Measurements from ENCODE around the gene CDH4. TPM values are rescaled to one million over a fixed set of nuclear protein-coding genes. Genes with fewer than 3 reads are reported as not detected.

CDH4 gene
- total RNA-seq, 1 donor from 2014 or later: 0.05 TPM

DNA sequence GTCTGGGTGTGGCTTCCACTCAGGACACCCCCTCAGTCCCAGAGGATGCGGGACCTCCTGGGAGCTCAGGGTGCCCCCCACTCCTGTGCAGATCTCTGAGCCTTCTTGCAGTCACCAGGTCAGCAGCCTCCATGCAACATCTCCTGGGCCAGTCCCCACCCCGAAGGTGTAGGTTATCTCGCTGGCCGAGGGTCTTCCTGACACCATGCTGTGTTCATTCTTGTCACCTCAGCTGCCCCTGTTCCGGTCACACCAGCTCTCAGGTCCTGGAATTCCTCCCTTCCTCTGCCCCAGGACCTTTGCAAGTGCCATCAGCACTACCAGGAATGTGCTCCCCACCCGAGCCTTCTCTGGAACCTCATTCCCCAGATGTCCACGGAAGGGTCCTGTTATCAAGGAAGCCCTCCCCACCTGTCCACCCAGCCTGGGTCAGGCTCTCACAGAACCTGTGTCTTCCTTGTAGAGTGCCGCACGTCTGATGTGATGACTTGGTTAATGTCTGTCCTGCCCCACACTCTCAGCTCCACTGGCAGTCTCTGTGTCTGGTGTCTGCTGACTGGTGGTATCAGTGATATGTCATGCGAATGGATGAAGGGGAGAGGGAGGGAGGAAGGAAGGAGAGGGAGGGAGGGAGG lies 484.1 kb downstream of the CDH4 start:
- DNase-seq (no peak), ATAC-seq (ENCODE audit: poor library complexity) (no peak)
- intact Hi-C loops (cut with DNase I): no loop called here

GRCh38 chr20:61736751-61737310 lies 484.8 kb downstream of the CDH4 start:
- intact Hi-C loops (cut with DNase I): no loop called here
- ATAC-seq (ENCODE audit: poor library complexity): no peak
- DNase-seq: no peak

DNA sequence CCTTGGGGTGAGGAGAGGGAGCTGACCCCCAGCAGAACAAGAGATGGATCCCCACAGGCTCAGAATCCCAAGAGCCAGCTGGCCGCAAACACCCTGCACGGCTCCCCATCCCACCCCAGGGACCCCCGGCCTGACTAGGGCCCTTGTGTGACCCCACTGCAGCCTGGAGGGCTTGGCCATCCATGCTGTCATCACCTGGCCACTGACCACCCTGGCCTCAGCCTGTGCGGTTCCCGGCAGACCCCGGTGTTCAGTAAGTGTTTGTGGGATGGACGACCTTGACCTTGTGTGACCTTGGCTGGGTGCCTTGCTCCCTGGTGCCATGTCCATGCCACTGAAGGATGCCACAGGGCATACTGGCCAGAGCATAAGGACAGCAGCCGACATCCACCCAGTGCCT lies 485.3 kb downstream of the CDH4 start:
- no peak for ATAC-seq (ENCODE audit: poor library complexity)
- intact Hi-C loops (cut with DNase I): no loop called here
- DNase-seq: no peak

DNA sequence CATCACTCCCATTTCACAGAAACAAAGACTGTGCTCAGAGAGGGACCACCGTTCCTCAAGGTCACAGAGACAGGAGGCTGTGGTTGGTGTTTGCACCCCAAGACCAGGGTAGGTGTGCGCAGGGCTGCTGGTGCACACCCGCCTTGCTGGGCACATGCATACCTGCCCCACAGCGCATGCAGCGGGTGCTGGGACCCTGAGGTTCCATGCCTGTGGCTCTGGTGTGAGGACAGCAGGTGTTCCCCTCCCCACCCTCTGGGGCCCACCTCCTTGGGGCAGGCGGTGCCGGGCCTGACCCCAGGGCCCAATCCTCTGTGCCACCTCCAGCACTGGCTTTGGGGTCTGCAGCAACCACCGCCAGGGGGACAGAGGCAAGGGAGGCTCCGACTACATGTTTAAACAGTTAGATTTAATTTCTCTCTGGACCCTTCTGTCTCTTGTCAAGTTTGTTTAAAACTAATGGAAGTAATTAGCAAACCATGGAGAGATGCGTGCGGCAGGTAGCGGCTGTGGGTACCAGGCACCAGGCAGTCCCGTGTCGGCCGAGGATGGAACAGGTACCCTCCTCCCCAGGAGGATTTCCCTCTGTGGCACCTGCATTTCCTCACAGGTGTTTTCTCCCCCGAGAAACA lies 485.9 kb downstream of the CDH4 start:
- intact Hi-C loops (cut with DNase I): no loop called here
- DNase-seq: no peak
- ATAC-seq (ENCODE audit: poor library complexity): no peak

- DNase-seq (no peak), ATAC-seq (ENCODE audit: poor library complexity) (no peak)
- intact Hi-C loops (cut with DNase I): no loop called here
These were observed 486.6 kb downstream of the CDH4 start for GRCh38 chr20:61738601-61739069.

GRCh38 chr20:61739086-61739831 lies 487.2 kb downstream of the CDH4 start:
- intact Hi-C loops (cut with DNase I): no loop called here
- no peak for DNase-seq
- no peak for ATAC-seq (ENCODE audit: poor library complexity)

- intact Hi-C loops (cut with DNase I): no loop called here
- no peak for ATAC-seq (ENCODE audit: poor library complexity)
- DNase-seq: no peak
These were observed 487.7 kb downstream of the CDH4 start for GRCh38 chr20:61739832-61740118.

DNA sequence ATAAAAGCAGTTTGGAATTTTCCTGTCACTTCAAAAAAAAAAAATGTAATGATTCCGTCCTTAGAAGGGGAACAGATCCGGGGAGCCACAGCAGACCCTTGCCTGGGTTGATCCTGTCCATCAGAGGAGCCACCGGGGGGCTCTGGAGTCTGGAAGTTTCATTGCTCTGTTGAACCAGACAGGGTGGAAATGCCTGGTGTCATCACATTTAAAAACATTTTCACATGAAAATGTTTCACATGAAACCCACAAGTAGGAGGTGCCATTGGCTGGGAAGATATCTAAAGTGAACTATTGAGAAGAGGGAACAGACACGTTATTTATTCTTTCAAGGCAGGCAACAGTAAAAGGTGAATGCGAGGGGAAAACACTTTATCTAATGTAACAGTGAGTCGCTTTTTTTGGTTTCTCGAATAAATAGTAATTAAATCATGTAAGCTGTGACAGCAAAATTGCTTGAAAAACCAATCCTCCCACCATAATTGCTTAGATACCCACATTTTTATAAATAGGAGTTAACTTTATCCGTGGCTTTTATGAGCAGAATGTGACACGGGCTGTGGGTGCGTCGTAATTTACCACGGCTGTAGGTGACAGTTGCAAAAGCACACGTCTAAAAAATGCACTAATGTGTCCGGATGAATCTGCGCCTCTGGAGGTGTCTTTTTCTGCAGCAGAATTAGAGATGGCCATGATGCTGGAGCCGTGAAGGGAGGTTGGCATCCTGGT lies 490.2 kb downstream of the CDH4 start:
- intact Hi-C loops (cut with DNase I): no loop called here
- no peak for ATAC-seq (ENCODE audit: poor library complexity)
- DNase-seq: peak; percentile 5

DNA sequence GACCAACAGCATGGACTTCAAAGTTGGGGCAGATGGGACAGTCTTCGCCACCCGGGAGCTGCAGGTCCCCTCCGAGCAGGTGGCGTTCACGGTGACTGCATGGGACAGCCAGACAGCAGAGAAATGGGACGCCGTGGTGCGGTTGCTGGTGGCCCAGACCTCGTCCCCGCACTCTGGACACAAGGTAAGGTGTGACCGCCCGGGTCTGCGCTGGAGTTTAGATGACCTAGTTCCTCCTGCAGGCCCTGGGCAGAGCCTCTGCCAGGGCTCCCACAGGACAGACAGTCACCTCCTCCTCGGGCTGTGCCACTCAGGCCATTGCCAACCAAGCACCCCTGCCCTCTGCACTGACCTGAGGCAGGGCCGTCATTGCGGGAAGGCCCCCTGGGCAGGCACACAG lies 491.5 kb downstream of the CDH4 start:
- DNase-seq (no peak), ATAC-seq (ENCODE audit: poor library complexity) (no peak)
- intact Hi-C loops (cut with DNase I): no loop called here

- intact Hi-C loops (cut with DNase I): no loop called here
- no peak for ATAC-seq (ENCODE audit: poor library complexity)
- peak; percentile 10 for DNase-seq
These were observed 492.8 kb downstream of the CDH4 start for GRCh38 chr20:61744691-61745396.

DNA sequence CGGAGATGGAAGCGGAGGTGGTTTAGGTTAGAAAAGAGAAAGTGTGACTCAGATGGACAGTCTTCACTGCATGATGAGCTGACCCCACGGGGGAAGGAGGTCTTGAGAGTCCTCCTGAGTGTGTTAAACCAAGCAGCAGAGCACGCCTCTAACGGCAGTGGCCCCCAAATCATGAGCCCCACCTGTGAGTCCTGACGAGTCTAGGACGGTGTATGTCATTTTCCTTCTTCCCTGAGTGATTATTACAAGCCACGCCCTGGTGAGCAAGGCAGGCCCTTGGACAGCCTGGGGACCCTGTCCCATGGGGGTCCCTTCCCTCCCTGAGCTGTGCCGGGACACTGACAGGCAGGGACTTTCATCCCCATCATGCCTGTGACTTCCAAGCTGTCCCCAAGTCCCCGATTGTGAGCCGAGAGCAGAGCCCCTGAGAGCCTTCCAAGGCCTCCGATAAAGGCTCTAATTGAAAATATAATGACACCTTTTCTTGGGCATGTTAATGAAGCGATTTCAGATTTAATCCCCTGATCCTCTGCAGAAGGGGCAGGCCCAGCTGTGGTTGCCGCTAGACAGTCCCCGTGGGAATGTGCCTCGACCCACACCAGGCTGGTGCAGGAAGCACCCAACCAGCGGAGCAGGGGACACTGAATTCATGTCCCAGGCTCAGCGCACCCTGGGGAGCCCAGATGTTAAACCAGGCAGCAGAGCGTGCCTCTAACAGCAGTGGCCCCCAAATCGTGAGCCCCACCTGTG lies 493.5 kb downstream of the CDH4 start:
- intact Hi-C loops (cut with DNase I): no loop called here
- DNase-seq (peak; percentile 6), ATAC-seq (ENCODE audit: poor library complexity) (no peak)

GRCh38 chr20:61746147-61746646 lies 494.1 kb downstream of the CDH4 start:
- intact Hi-C loops (cut with DNase I): no loop called here
- no peak for ATAC-seq (ENCODE audit: poor library complexity)
- no peak for DNase-seq

- intact Hi-C loops (cut with DNase I): no loop called here
- no peak for DNase-seq
- no peak for ATAC-seq (ENCODE audit: poor library complexity)
These were observed 494.7 kb downstream of the CDH4 start for GRCh38 chr20:61746781-61747180.

DNA sequence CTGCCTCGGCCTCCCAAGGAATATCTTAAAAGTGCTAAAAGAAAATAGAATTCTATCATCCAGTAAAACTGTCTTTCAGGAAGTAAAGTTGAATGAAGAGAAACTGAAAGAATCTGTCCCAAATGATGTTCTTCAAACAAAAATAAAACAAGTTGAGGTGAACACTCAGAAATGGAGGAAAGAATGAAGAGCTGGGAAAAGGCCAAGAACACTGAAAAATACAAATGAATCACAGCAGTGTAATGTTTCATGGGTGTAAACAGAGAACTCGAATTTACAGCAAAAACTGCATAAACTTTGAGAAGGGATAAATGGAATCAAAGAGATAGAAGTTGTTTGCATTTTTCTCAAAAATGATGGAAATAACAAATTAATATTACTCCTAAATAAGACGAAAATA lies 496.3 kb downstream of the CDH4 start:
- DNase-seq: no peak
- intact Hi-C loops (cut with DNase I): no loop called here
- ATAC-seq (ENCODE audit: poor library complexity): no peak

DNA sequence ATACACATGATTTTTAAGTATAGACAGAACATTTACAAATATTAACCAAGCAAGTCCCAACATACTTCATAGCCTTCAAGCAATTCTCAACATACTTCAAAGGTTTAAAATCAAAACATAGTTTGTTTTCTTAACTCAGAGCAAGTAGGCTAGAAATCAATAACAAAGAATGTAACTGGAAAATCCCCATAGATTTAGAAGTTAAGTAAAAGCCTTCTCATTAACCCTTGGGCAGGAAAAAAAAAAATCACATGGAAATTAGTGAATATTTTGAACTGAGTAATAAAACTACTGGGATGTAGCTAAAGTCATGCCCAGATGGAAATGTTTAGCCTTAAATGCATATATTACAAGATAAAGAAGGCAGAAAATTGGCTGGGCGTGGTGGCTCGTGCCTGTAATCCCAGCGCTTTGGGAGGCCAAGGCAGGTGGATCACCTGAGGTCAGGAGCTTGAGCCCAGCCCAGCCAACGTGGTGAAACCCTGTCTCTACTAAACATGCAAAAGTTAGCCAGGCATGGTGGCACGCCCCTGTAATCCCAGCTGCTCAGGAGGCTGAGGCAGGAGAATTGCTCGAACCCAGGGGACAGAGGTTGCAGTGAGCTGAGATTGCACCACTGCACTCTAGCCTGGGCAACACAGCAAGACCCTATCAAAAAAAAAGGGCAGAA lies 497.5 kb downstream of the CDH4 start:
- intact Hi-C loops (cut with DNase I): no loop called here
- no peak for ATAC-seq (ENCODE audit: poor library complexity)
- no peak for DNase-seq

DNA sequence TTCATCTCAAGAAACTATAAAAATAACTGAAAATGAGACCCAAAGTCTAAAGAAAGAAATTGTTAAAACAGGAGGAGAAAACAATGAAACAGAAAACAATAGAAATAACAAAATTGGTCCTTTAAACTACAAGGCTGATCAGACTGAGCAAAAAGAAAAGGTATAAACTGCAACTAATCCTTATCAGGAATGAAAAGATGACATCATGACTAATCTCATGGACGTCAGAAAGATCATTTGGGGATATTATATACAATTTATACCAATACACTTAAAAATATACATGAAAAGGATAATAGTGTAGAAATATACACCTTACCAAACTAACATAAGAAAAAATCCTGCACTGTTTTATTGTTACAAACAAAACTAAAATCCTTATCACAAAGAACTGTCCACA lies 498.0 kb downstream of the CDH4 start:
- DNase-seq (no peak), ATAC-seq (ENCODE audit: poor library complexity) (no peak)
- intact Hi-C loops (cut with DNase I): no loop called here

DNA sequence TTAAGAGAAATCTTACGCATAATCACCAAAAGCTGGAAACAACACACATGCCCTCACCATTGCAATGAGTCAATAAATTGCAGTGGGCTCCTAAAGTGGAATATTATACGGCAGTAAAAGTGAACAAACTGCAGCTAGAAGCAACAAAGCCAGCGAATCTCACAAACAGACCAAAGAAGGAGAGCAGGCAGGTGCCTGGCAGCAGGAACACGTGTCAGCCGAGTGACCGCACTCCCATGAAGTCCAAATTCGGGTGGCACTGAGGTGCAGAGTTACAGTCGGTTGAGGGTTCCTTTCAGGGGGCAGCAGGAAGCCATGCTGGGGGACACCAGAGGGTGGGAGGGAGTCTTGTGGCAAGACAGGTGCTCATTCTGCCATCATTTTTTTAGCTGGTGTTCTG lies 500.5 kb downstream of the CDH4 start:
- DNase-seq (no peak), ATAC-seq (ENCODE audit: poor library complexity) (no peak)
- intact Hi-C loops (cut with DNase I): no loop called here
